HepG2 (cell line): ENCODE measurements around the gene MATR3.

ENCODE experiments used
- ATM ChIP-seq: fragments of 450-650 bp; IDR thresholded peaks from 2 replicates; pipeline ENCODE4 v1.7.1; 2017; ENCODE audit warnings: mild to moderate bottlenecking, borderline replicate concordance
- GABPA ChIP-seq, 2 experiments: IDR thresholded peaks; 2 replicates each; pipeline ENCODE4 v1.6.1; 2011 to 2016; ENCODE audit warnings: low read depth in 2 of 2, low read length in 1 of 2, missing biosample characterization in 1 of 2, missing genetic modification characterization in 1 of 2
- GRHL1 ChIP-seq: sonication (generic); formaldehyde crosslinking; conservative IDR thresholded peaks from 2 replicates; pipeline ENCODE4 v1.8.0; 2022; ENCODE audit warnings: missing genetic modification reagents
- HNF4A ChIP-seq: sonication (generic); formaldehyde crosslinking; IDR thresholded peaks from 2 replicates; pipeline ENCODE4 v1.4.0; 2020; ENCODE audit warnings: missing genetic modification reagents
- PHF21A ChIP-seq: sonication (generic); formaldehyde crosslinking; IDR thresholded peaks from 2 replicates; pipeline ENCODE4 v1.5.0; 2020; ENCODE audit warnings: mild to moderate bottlenecking, missing genetic modification reagents
- ZNF740 ChIP-seq: sonication (generic); formaldehyde crosslinking; IDR thresholded peaks from 2 replicates; pipeline ENCODE4 v1.4.0; 2020; ENCODE audit warnings: missing genetic modification reagents

DNA sequence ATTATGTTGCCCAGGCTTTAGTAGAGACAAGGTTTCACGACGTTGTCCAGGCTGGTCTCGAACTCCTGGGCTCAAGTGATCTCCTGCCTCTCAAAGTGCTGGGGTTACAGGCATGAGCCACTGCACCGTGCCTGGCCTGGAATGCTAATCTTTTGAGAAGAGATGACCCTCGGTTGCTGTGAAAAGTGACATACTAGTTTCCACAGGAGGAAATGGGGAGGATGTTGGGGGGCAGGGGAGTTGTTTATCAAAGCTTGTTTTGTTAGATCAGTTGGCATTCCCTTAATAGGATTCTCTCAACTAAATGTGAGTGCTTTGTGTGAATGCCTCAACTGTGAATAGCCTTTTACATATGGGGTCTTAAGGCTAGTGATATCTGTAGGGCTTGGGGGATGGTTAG lies 16.4 kb upstream of the MATR3 start:
- TF ChIP-seq HNF4A (CRISPR knock-in tag) (no peak), GRHL1 (CRISPR knock-in tag) (no peak), PHF21A (no peak), ZNF740 (no peak), GABPA (IDR thresholded peaks at IDR 0.05; ENCODE audit: low read depth, low read length) (no peak), GABPA (CRISPR knock-in tag; IDR thresholded peaks at IDR 0.05; ENCODE audit: low read depth) (no peak), ATM (no peak)
